Transverse colon (tissue), 4 donors: ENCODE results near the gene CLEC4D. TPM values are rescaled to one million over a fixed set of nuclear protein-coding genes. Genes with fewer than 3 reads are reported as not detected.
"Not testable (repeated sequence)": the region's sequence is repeated elsewhere in the genome, so short reads cannot be mapped to it uniquely, and the experiment has no call there.

Source experiments
- DNase-seq: peaks from one replicate; pipeline ENCODE4 v3.0.0-alpha.2; 2019
- H3K27ac ChIP-seq, 4 donors: fragments of 200-600 bp; sonication (generic); 2 replicates each; pipeline ENCODE4 v1.5.1; 2016 to 2018; ENCODE audit warnings: inconsistent platforms in 4 of 4
- H3K27me3 ChIP-seq: fragments of 200-600 bp; sonication (generic); 2 replicates; pipeline ENCODE4 v1.5.1; 2017; ENCODE audit warnings: inconsistent platforms
- H3K36me3 ChIP-seq, 4 donors: fragments of 200-600 bp; sonication (generic); 2 replicates each; pipeline ENCODE4 v1.5.1; 2017 to 2019; ENCODE audit warnings: inconsistent platforms in 4 of 4
- H3K4me1 ChIP-seq, 4 donors: fragments of 200-600 bp; sonication (generic); 2 replicates each; pipeline ENCODE4 v1.5.1; 2017 to 2020; ENCODE audit warnings: inconsistent platforms in 4 of 4
- H3K4me3 ChIP-seq, 4 donors: fragments of 200-600 bp; sonication (generic); 1 replicate in 1 of 4; 2 replicates in 3 of 4; pipeline versions ENCODE4 v1.5.1 to v1.6.1; 2017 to 2019; ENCODE audit warnings: inconsistent platforms in 4 of 4
- H3K9me3 ChIP-seq, 2 donors: fragments of 200-600 bp; sonication (generic); 2 replicates each; pipeline ENCODE4 v1.5.1; 2017 to 2019; ENCODE audit warnings: inconsistent platforms in 2 of 2
- CTCF ChIP-seq, 5 experiments: fragments of 200-600 bp in 3 of 5; fragments of 450-650 bp in 2 of 5; sonication (generic) in 3 of 5; IDR thresholded peaks; 1 replicate in 2 of 5; 2 replicates in 3 of 5; pipeline ENCODE4 v1.5.1; 2016 to 2017; ENCODE audit warnings: antibody characterized with exemption in 5 of 5, inconsistent platforms in 3 of 5, mild to moderate bottlenecking in 2 of 5, moderate library complexity in 1 of 5
- EP300 ChIP-seq: sonication (generic); formaldehyde crosslinking; IDR thresholded peaks from one replicate; pipeline ENCODE4 v1.6.1; 2017; ENCODE audit warnings: antibody characterized with exemption, low read depth
- POLR2A ChIP-seq: fragments of 450-650 bp; IDR thresholded peaks from one replicate; pipeline ENCODE4 v1.6.1; 2016; ENCODE audit warnings: antibody characterized with exemption, mild to moderate bottlenecking, moderate library complexity
- POLR2AphosphoS5 ChIP-seq, 3 donors: sonication (generic); formaldehyde crosslinking; IDR thresholded peaks; one replicate each; pipeline ENCODE4 v1.6.1; 2016; ENCODE audit warnings: antibody characterized with exemption in 3 of 3
- WGBS, 2 donors: methylation state at CpG; one replicate each; pipeline ENCODE4 v1.1.5; 2018; ENCODE audit warnings: low coverage in 1 of 2; 5-methylcytosine and 5-hydroxymethylcytosine counted together
- in situ Hi-C, 4 donors: fragments of 200-750 bp; cut with MboI; loops; one replicate each; pipeline versions ENCODE4 v1.15.0 to v1.15.1; 2017; ENCODE audit warnings: low sequenced_read_pairs in 3 of 4, low pct_ligation_motif_present in 1 of 4, low pct_unique_long_range_greater_than_20kb in 1 of 4
- intact Hi-C: fragments of 100-400 bp; cut with DNase I; formaldehyde crosslinking; loops from one replicate; pipeline ENCODE4 v1.15.1; 2023; ENCODE audit warnings: low total_unique reads
- total RNA-seq, 4 donors: library from RNA; depleted of rRNA; stranded (reverse); fragments of >200 nt; gene quantifications; one replicate each; pipeline ENCODE4 v1.1.0, GENCODE V29; 2016

Gene CLEC4D
- total RNA-seq, 4 donors from 2014 or later: not detected

GRCh38 chr12:8532045-8532444, 18.7 kb downstream of the CLEC4D start:
- 51 to 69% methylated on average over 7 of the region's 7 CpGs for WGBS, 2 donors
- Histone ChIP-seq H3K36me3 (no peaks in the 10 kb centered on the region), H3K9me3 (no peaks in the 10 kb centered on the region), H3K4me1 (no peaks in the 10 kb centered on the region), H3K27me3 (no peaks in the 10 kb centered on the region), H3K4me3 (no peak overlapping the region), H3K27ac (no peak overlapping the region)
- TF ChIP-seq CTCF (IDR thresholded peaks at IDR 0.05): no peak
- TF ChIP-seq EP300: no peak
- TF ChIP-seq POLR2AphosphoS5 (IDR thresholded peaks at IDR 0.05): no peak
- TF ChIP-seq POLR2A: no peak
- in situ Hi-C loops: loop anchor here in 1 of 4 donors (25.0 kb wide), 1 partner anchor 330 kb away; no protein-coding TSS in a partner anchor
- intact Hi-C loops: no loop called here
- no peak for DNase-seq

- H3K4me1 ChIP-seq, H3K27me3 ChIP-seq, H3K9me3 ChIP-seq, DNase-seq, H3K4me3 ChIP-seq, intact Hi-C loops, H3K27ac ChIP-seq, H3K36me3 ChIP-seq: not testable (repeated sequence)
- in situ Hi-C loops: loop anchor here in 1 of 4 donors (25.0 kb wide), 1 partner anchor 324 kb away; no protein-coding TSS in a partner anchor
- 80 to 83% methylated on average over 2 to 16 of the region's 16 CpGs for WGBS, 2 donors
Measured at GRCh38 chr12:8537820-8538219, 24.5 kb downstream of the CLEC4D start.

- H3K4me3 ChIP-seq, H3K4me1 ChIP-seq, H3K27me3 ChIP-seq, DNase-seq, H3K9me3 ChIP-seq, H3K36me3 ChIP-seq, intact Hi-C loops: not testable (repeated sequence)
- peak within 1 kb of the TSS in 2 of 4 donors; percentile 23 to 29 for H3K27ac ChIP-seq
- in situ Hi-C loops: loop anchor here in 1 of 4 donors (25.0 kb wide), 1 partner anchor 321 kb away; no protein-coding TSS in a partner anchor
- 49 to 51% methylated on average over 4 of the region's 4 CpGs for WGBS, 2 donors
Measured at GRCh38 chr12:8540831-8541230, 27.5 kb downstream of the CLEC4D start, which contains the start of gene CLEC4E. Gene CLEC4E (minus strand): TSS chr12:8540905. CDS start chr12:8540797, 108 bp downstream.

- intact Hi-C loops: no loop called here
- Histone ChIP-seq H3K27me3 (no peaks in the 10 kb centered on the region), H3K4me1 (peaks cover 0 to 4% (median 0%) of the 10 kb centered on the region in 4 donors), H3K4me3 (no peak overlapping the region), H3K9me3 (no peaks in the 10 kb centered on the region), H3K27ac (peak overlapping the region in 2 of 4 donors; percentile 23 to 29), H3K36me3 (no peaks in the 10 kb centered on the region)
- TF ChIP-seq POLR2AphosphoS5 (IDR thresholded peaks at IDR 0.05) (no peak), CTCF (IDR thresholded peaks at IDR 0.05) (no peak), EP300 (no peak), POLR2A (no peak)
- in situ Hi-C loops: loop anchor here in 1 of 4 donors (25.0 kb wide), 1 partner anchor 321 kb away; no protein-coding TSS in a partner anchor
- DNase-seq: no peak
- 62 to 70% methylated on average over 8 to 10 of the region's 10 CpGs for WGBS, 2 donors
Measured at GRCh38 chr12:8541562-8541961, 28.3 kb downstream of the CLEC4D start.

- in situ Hi-C loops: loop anchor here in 1 of 4 donors (25.0 kb wide), 1 partner anchor 318 kb away; no protein-coding TSS in a partner anchor
- TF ChIP-seq CTCF (IDR thresholded peaks at IDR 0.05) (peak; percentile 63 to 93 (median 88)), POLR2AphosphoS5 (IDR thresholded peaks at IDR 0.05) (no peak)
- H3K36me3 ChIP-seq: no peaks in the 10 kb centered on the region
- H3K9me3 ChIP-seq: no peaks in the 10 kb centered on the region
- no peaks in the 10 kb centered on the region for H3K27me3 ChIP-seq
- no peak overlapping the region for H3K4me3 ChIP-seq
- DNase-seq: peak; percentile 52
- intact Hi-C loops: no loop called here
- no peak overlapping the region for H3K27ac ChIP-seq
- H3K4me1 ChIP-seq: peaks cover 0 to 4% (median 0%) of the 10 kb centered on the region in 4 donors
- 0 to 3% methylated on average over 2 to 3 of the region's 3 CpGs for WGBS, 2 donors
Measured at GRCh38 chr12:8544295-8544694, 31.0 kb downstream of the CLEC4D start.
